Stimulated activated CD4-positive, alpha-beta T cell treated with anti-CD3 and anti-CD28 coated beads, Interleukin-4, amount 100 ng/mL, for 24 hours (primary cell): ENCODE measurements around the gene RRBP1.

ENCODE experiments used
- DNase-seq: peaks from one replicate; pipeline ENCODE4 v3.0.0-alpha.2; 2020

Gene RRBP1

GRCh38 chr20:17566345-17566744 lies 115.7 kb downstream of the RRBP1 start:
- no peak for DNase-seq

GRCh38 chr20:17565169-17565845 lies 116.7 kb downstream of the RRBP1 start:
- no peak for DNase-seq
